Effector memory CD4-positive, alpha-beta T cell (primary cell): ENCODE measurements around the gene MOG.
A peak's percentile ranks its signal among the peaks of the same experiment; 100 is the strongest.

Experiments
- DNase-seq, 3 donors: peaks; one replicate each; pipeline ENCODE4 v3.0.0-alpha.2; 2020
- H3K27ac ChIP-seq: 2 replicates; pipeline ENCODE4 v1.7.0; 2013; ENCODE audit warnings: mild to moderate bottlenecking, low read length, moderate library complexity; ENCODE audit not compliant: insufficient read depth, poor library complexity, severe bottlenecking
- H3K27me3 ChIP-seq: replicated peaks from 2 replicates; pipeline ENCODE4 v1.7.0; 2013; ENCODE audit warnings: mild to moderate bottlenecking, low read length; ENCODE audit not compliant: insufficient read depth, control insufficient read depth, poor library complexity, severe bottlenecking
- H3K36me3 ChIP-seq: 2 replicates; pipeline ENCODE4 v1.7.0; 2013; ENCODE audit warnings: mild to moderate bottlenecking, low read length, moderate library complexity; ENCODE audit not compliant: control insufficient read depth, insufficient read depth
- H3K4me1 ChIP-seq: 2 replicates; pipeline ENCODE4 v1.7.0; 2013; ENCODE audit warnings: low read length, mild to moderate bottlenecking; ENCODE audit not compliant: control insufficient read depth, insufficient read depth, poor library complexity, severe bottlenecking
- H3K4me3 ChIP-seq: 2 replicates; pipeline ENCODE4 v1.7.0; 2013; ENCODE audit warnings: low read length, low read depth, mild to moderate bottlenecking; ENCODE audit not compliant: insufficient read depth, poor library complexity, severe bottlenecking
- H3K9me3 ChIP-seq: 2 replicates; pipeline ENCODE4 v1.7.0; 2013; ENCODE audit warnings: mild to moderate bottlenecking, low read length, moderate library complexity; ENCODE audit not compliant: control insufficient read depth

Gene MOG

GRCh38 chr6:29626948-29627754 is 29.7 kb upstream of the MOG start:
- H3K4me1 ChIP-seq = peaks cover 26% of the 10 kb centered on the region
- peaks cover 4% of the 10 kb centered on the region for H3K36me3 ChIP-seq
- no peaks in the 10 kb centered on the region for H3K9me3 ChIP-seq
- H3K4me3 ChIP-seq = peak overlapping the region; percentile 70
- H3K27me3 ChIP-seq = no peaks in the 10 kb centered on the region
- no peak for DNase-seq
- H3K27ac ChIP-seq = peak overlapping the region; percentile 66

- peaks cover 29% of the 10 kb centered on the region for H3K4me1 ChIP-seq
- peaks cover 1% of the 10 kb centered on the region for H3K36me3 ChIP-seq
- DNase-seq = peak; percentile 52 to 69 (median 58)
- peak overlapping the region; percentile 66 for H3K27ac ChIP-seq
- peak overlapping the region; percentile 70 for H3K4me3 ChIP-seq
- H3K27me3 ChIP-seq = no peaks in the 10 kb centered on the region
- H3K9me3 ChIP-seq = no peaks in the 10 kb centered on the region
Observed at GRCh38 chr6:29627755-29628418, 29.0 kb upstream of the MOG start.

GRCh38 chr6:29628419-29629281 is 28.2 kb upstream of the MOG start:
- Histone ChIP-seq H3K4me3 (peak overlapping the region; percentile 64), H3K27ac (peak overlapping the region; percentile 46), H3K9me3 (no peaks in the 10 kb centered on the region), H3K27me3 (no peaks in the 10 kb centered on the region), H3K36me3 (no peaks in the 10 kb centered on the region), H3K4me1 (peaks cover 34% of the 10 kb centered on the region)
- peak in 2 of 3 donors; percentile 39 to 40 for DNase-seq

- H3K27me3 ChIP-seq = no peaks in the 10 kb centered on the region
- no peak overlapping the region for H3K4me3 ChIP-seq
- H3K27ac ChIP-seq = no peak overlapping the region
- no peaks in the 10 kb centered on the region for H3K36me3 ChIP-seq
- H3K4me1 ChIP-seq = peaks cover 34% of the 10 kb centered on the region
- DNase-seq = no peak
- no peaks in the 10 kb centered on the region for H3K9me3 ChIP-seq
Observed at GRCh38 chr6:29629571-29629970, 27.3 kb upstream of the MOG start.

- H3K4me3 ChIP-seq = no peak overlapping the region
- no peaks in the 10 kb centered on the region for H3K9me3 ChIP-seq
- no peak overlapping the region for H3K27ac ChIP-seq
- H3K4me1 ChIP-seq = peaks cover 34% of the 10 kb centered on the region
- H3K27me3 ChIP-seq = no peaks in the 10 kb centered on the region
- DNase-seq = no peak
- H3K36me3 ChIP-seq = no peaks in the 10 kb centered on the region
Observed at GRCh38 chr6:29630315-29630714, 26.6 kb upstream of the MOG start.

- no peak for DNase-seq
- no peaks in the 10 kb centered on the region for H3K9me3 ChIP-seq
- H3K4me1 ChIP-seq = peaks cover 34% of the 10 kb centered on the region
- H3K27me3 ChIP-seq = no peaks in the 10 kb centered on the region
- no peaks in the 10 kb centered on the region for H3K36me3 ChIP-seq
- H3K27ac ChIP-seq = no peak overlapping the region
- no peak overlapping the region for H3K4me3 ChIP-seq
Observed at GRCh38 chr6:29631209-29631810, 25.6 kb upstream of the MOG start.

- Histone ChIP-seq H3K27me3 (no peaks in the 10 kb centered on the region), H3K4me1 (peaks cover 34% of the 10 kb centered on the region), H3K4me3 (peak overlapping the region; percentile 91), H3K27ac (peak overlapping the region; percentile 75), H3K9me3 (no peaks in the 10 kb centered on the region), H3K36me3 (no peaks in the 10 kb centered on the region)
- DNase-seq = peak; percentile 48 to 62 (median 58)
Observed at GRCh38 chr6:29631860-29632731, 24.8 kb upstream of the MOG start.

- Histone ChIP-seq H3K4me1 (peaks cover 28% of the 10 kb centered on the region), H3K9me3 (no peaks in the 10 kb centered on the region), H3K27me3 (no peaks in the 10 kb centered on the region), H3K36me3 (no peaks in the 10 kb centered on the region), H3K4me3 (peak within 1 kb of the TSS; percentile 91), H3K27ac (peak within 1 kb of the TSS; percentile 75)
- DNase-seq = peak; percentile 54 to 72 (median 67)
Observed at GRCh38 chr6:29632789-29633533, 23.9 kb upstream of the MOG start, which contains the start of gene GABBR1. TSS of gene GABBR1 (minus strand) at chr6:29633183. CDS start at chr6:29632385, 798 bp downstream.
